Measurements from ENCODE around the gene MMP7.

GRCh38 chr11:102518296-102519094 lies 12.1 kb downstream of the MMP7 start:
- TF ChIP-seq EP300 (IDR thresholded peaks at IDR 0.05) = no peak
- TF ChIP-seq POLR2A (IDR thresholded peaks at IDR 0.05) = no peak
- TF ChIP-seq, protein P1, sequence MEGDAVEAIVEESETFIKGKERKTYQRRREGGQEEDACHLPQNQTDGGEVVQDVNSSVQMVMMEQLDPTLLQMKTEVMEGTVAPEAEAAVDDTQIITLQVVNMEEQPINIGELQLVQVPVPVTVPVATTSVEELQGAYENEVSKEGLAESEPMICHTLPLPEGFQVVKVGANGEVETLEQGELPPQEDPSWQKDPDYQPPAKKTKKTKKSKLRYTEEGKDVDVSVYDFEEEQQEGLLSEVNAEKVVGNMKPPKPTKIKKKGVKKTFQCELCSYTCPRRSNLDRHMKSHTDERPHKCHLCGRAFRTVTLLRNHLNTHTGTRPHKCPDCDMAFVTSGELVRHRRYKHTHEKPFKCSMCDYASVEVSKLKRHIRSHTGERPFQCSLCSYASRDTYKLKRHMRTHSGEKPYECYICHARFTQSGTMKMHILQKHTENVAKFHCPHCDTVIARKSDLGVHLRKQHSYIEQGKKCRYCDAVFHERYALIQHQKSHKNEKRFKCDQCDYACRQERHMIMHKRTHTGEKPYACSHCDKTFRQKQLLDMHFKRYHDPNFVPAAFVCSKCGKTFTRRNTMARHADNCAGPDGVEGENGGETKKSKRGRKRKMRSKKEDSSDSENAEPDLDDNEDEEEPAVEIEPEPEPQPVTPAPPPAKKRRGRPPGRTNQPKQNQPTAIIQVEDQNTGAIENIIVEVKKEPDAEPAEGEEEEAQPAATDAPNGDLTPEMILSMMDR (IDR thresholded peaks at IDR 0.05) = no peak
